GM23248 (cell line): Measurements from ENCODE around the gene GABRG3.

Experiments used
- EZH2 ChIP-seq: fragments of 200-600 bp; sonication (generic); IDR thresholded peaks from 2 replicates; pipeline ENCODE4 v1.6.1; 2018; ENCODE audit warnings: antibody characterized with exemption, mild to moderate bottlenecking; ENCODE audit not compliant: insufficient read depth, poor library complexity, severe bottlenecking
- EZH2phosphoT487 ChIP-seq: fragments of 200-600 bp; sonication (generic); IDR thresholded peaks from 2 replicates; pipeline ENCODE4 v1.6.1; 2018; ENCODE audit warnings: antibody characterized with exemption, moderate library complexity, mild to moderate bottlenecking, low read depth; ENCODE audit not compliant: insufficient read depth

DNA sequence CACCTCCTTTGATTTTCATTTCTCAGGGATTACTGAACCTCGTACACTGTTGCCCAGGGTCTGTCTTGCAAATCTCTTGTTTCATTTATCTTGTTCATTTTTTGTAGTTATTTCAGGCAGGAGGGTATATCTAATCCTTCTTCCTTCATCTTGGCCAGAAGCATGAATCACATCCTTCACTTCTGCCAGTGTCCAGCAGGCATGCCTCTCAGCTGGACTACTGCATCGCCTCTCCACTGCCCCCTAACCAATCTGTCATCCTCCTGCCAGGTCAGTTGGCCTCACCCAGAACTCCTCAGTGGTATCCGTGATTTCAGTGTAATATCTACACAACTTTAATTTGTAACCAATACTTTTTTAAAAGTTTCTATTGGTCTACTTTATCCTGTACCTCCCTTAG is 297.9 kb downstream of the GABRG3 start:
- TF ChIP-seq EZH2 (no peak), EZH2phosphoT487 (no peak)
